DMS79 (cell line): Measurements from ENCODE around the gene CDKL5.

Experiments used
- DNase-seq: peaks from one replicate; lab custom pipeline; 2025; lab: John Stamatoyannopoulos, UW

Gene CDKL5

DNA sequence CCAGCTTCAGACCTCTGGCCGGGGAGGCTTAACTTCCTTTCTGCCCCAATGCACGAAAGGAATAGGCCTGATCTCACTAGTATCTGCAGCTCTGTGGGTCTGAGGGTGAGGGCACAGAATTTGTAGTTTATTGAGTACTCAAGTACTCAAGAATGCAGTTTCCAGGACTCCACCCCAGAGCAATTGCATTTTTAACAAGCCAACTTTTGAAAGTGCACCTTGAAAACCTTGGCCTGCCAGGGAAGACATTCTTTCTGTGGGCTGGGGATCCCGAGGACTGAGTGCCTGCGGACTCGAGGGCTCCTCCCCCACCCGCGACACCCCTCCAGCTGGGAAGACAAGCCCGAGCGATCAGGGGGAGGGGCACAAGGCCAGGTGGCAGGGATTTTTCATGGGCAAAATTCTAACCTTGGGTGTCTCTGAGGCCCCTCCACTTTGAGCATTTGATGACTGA is 224.1 kb downstream of the CDKL5 start:
- no peak for DNase-seq

DNA sequence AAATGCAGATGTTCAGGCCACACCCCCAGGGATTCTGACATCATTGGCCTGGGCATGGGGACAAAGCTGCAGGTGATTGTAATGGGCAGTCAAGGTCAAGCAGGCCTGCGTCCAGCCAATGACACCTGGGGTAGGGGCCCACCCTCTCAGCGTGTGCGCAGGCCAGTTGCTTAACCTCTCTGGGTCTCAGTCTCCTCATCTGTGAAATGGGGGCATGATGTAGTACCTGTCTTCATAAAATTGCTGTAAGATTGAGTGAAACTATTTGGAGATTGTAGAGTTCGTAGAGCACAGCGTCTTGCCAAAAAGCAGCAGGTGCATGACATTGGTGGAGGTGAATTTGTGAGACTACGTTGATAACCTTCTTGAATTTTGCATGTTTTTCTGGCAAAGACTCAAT is 225.3 kb downstream of the CDKL5 start:
- no peak for DNase-seq

DNA sequence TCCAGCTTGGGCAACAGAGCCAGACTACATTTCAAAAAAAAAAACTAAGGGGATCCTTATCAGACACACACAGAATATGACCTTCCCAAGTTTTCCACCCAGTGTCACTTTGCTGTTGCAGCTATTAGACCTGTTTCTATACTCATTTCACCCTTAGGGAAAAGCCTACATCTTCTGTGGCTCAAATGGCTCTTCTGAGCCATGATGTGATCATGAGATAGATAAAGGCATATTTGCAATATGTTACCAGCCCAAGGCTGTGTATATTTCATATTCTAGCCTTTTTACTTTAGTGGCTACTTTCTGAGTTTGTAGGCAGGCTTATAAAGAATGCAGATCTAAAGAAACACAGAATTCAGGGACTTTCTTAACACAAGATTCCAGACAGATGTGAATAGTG is 227.2 kb downstream of the CDKL5 start:
- no peak for DNase-seq

DNA sequence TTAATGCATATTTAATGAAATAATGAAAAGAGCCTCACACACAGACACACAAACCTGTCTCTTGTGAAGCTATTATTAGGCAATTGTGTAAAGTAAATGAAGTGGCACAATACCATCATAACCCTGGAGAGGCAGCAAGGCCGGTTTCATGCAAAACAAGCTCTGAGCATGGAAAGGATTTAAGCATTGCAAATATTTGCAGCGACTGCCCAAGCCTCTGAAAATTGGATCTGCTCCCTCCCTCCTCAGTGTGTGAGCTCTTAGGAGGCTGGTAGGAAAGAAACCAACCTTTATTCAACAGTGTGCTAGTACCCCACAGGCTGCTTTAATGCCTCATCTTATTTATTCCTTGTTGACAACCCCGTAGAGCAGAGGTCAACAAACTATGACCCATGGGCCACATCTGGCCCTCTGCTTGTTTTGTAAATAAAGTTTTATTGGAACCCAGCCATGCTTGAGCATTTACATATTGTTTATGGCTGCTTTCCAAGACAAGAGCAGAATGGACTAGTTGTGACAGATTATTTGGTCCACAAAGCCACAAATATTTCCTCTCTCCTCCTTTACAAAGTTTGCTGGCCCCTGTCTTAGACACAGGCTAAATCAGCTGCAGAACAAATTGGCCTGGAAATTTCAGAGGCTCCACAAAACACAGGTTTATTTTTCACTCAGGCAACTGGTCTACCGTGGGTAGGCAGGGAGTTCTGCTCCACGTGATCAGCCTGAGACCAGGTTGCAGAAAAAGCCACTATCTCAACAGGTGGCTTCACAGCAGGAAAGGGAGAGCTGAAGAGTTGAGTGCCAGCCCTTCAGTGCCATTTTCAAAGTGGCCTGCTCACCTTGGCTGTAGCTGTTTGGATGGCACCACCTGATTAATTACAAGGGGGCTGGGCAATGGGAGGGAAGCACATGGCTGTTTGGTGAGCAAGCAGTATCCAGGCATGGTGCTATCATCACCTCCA is 229.7 kb downstream of the CDKL5 start:
- DNase-seq = no peak

DNA sequence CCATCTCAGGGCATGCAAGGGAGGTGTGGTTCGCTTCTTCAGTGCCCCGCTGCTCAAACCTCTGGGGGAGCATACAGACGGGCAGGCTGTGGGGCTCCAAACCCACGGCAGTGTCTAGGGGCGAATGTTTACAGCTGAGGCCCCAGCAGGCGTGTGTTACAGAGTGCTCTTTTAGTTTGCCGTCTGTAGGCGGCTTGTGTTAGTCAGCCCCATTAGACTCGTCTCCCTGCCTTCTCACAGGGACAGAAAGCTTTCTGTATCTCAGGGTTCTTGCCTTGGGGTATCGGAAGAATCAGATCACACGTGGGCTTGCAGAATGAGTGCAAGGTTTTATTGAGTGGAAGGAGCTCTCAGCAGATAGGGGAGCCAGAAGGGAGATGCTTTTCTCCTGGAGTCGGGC is 235.9 kb downstream of the CDKL5 start:
- DNase-seq = no peak

DNA sequence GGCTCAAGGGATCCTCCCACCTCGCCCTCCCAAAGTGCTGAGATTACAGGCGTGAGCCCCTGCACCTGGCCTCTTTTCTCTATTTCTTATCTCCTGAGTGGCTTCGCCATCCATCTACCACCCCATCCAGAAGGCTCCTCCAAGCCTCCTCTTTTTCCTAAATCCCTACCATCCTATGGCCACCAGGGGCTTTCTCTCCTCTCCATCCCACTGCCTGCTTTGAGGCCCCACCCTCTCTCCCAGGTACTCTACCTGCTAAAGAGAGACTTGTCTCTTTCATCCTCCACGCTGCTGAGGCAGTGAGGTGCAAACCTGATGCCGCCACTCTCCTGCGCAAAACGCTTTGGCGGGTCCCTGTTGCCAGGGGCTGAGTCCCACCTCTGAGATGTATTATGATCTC is 239.5 kb downstream of the CDKL5 start:
- no peak for DNase-seq

DNA sequence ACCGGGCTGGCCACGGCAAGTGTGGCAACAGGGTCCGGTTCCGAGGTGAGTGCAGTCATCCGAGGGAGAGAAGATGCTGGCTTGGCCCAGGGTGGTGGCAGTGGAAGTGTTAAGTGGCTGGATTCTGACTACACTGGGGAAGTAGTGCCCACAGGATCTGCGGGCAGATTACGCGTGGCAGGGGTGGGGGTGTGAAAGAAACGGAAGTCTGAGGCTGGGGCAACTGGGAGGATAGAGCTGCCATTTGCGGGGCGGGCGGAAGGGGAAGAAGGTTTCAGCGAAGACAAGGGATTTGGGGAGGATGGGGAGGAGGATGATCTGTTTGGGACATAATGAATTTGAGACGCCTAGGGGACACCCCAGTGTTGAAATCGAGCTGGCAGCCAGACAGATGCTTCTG is 241.2 kb downstream of the CDKL5 start:
- DNase-seq = no peak

DNA sequence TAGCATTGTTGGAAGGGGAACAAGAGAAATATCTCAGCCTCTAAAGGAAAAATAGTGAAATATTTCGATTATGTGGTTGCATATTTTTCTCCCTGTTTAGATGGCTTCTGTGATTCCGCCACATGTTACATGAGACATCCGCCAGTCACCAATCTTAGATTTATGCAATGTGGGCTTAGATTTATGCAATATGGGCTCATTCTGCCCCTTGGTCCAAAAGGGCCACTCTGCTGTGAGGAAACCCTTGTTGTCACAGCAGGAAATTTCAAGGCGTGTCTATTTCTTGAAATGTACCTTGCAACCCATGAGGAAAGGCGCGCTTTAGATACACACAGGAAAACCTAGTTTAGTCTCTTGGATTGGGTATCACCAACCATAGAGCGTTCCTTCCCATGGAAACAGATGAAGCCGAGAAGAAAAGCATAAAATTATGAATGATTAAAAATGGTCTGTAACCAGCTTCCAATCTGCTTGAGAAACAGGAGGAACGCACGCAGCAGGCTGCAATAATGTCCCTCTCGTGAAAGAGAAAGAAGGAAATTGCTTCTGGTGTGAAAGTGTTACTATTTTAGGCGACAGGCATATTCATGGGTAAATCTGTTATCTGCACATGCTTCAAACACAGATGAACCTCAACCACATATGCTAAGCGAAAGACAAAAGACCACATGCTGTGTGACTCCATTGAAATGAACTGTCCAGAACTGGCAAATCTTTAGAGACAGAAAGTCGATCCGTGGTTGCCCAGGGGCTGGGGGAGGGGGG is 242.8 kb downstream of the CDKL5 start:
- peak; percentile 4 for DNase-seq

DNA sequence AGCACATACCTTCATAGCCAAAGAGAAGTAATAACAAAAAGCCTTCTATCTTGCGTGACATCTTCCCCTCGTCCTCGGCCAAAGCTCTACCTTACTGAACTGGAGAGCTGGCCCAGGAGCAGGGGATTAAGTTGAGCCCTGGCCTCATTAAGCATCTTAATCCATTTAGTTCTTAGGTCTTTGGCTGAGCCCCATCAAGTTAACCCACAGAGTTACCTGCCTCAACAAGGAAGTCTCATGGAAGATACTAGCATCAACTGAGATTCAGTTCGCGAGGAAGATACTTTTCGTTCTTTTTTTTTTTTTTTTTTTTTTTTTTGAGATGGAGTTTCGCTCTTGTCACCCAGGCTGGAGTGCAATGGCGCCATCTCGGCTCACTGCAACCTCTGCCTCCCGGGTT is 246.6 kb downstream of the CDKL5 start, which contains the start of gene RS1:
RS1 (minus strand) TSS at position 101 of the 400 bp plus-strand sequence; CDS start at position 61, 40 bp downstream.
- DNase-seq = no peak

DNA sequence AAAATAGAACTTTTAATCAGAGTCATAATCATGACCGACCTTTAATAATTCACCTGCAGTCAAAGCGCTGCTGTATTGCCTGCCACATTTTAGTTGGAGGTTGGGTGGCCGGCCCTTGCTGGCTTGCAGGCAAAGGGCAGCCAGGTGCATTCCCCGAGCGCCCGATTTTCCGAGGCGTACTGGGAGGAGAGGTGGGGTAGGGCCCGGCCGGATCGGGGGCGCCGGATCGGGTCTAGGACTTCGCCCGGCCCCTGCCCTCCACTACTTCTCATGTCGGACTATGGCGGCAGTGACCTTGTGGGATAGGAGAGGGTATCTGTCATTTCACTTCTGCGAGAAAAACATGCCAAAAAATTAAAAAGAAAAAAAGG is 249.0 kb downstream of the CDKL5 start:
- no peak for DNase-seq

DNA sequence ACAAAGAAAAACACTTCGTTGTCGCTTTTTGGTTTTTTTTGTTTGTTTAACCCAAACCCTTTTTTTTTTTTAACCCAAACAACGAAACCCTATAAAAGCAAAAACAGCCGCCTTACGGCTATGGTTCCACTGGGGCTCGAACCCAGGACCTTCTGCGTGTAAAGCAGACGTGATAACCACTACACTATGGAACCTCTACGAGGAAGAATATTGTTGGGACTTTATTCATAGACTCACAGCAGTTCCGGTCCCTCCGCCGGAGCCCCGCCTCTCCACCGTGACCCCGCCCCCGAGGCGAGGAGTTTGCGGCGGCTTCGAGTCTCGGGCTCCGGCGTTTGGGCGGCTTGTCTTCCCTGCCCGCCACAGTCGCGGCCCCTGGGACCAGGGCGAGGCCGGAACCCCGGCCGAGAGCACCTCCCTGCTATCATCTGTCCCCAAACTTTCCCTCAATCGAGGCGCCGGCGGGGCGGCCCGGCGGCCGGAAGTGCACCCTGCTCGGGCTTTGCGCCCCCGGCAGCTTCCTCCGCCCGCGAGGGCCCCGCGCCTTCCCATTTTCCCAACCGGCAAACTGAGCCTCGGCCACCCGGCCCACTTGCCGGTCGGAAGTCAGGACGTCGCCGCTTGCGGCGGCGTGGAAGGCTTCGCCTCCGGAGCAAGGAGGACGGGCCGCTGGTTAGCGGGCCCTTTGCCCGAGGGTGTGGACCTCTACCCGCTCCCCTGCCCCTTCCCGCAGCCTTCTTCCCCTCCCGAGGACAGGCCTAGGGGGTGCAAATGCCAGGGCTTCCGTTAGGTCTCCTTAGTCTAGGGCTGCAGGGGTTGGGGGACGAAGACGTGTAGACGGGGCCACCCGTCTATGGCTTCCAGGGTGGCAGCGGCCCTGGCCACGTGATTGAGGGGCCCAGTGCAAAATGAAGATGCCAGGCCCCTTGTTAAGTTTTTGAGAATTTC is 249.7 kb downstream of the CDKL5 start:
- peak; percentile 17 for DNase-seq

DNA sequence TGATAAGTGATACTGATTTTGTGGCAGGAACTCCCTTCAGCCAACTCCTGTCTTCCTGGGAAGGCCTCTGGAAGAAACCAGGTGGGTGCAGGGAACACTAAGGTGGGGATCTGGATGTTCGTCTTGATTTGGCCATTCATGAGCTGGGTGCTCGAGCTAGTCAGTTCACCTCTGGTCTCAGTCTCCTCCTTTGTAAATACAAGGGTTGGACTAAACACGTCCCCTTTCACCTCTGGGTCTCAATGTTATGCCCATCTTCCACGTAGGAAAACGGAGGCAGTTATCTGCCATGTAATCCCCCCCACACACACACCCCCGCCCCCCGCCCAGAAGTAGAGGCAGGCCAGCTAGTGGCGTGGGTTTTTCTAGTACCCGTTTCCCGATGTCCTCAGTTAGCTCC is 250.6 kb downstream of the CDKL5 start:
- DNase-seq = no peak

DNA sequence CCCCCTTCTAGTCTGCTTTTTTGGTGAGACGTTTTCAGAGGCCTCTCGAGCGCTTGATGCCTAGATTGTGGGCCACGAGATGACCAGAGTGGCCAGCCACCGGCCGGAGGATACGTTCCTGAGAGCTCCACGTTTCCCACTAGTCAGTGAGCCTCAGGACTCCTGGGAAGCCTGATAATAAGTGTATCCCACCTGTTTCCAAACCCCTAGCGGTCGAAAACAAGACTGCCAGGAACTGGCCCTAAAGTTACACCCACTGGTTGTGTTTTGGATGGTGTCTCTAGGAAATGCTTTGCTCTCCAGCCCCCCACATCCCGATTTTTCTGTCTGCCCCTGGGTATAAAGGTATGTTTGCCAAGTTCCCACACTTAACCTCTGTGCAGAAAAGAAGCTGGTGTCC is 251.1 kb downstream of the CDKL5 start:
- DNase-seq = no peak

DNA sequence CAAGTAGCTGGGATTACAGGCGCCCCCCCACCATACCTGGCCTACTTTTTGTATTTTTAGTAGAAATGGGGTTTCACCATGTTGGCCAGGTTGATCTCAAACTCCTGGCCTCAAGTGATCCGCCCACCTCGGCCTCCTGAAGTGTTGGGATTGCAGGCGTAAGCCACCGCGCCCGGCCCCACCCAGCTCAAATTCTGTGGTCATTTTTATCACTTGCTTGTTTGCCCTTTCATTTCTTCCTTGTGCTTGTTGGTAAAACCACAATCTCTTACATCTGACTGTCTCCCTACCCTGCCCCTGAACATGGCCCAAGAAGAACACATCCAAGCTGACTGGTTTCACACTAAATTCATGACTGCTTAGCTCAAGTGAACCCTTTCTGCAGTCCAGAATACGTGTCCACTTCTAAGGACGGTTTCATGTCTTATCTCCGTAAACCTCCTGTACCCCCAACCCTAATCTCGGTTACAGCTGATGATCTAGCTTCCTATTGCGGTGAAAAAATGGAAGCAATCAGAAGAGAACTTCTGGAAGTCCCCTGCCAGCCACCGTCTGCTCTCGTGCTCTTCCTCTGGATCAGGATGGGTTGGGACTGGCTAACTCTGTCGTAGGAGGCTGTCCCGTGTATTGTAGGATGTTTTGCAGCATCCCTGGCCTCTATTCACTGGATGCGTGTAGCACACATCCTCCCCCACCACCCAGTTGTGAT is 251.9 kb downstream of the CDKL5 start:
- no peak for DNase-seq

DNA sequence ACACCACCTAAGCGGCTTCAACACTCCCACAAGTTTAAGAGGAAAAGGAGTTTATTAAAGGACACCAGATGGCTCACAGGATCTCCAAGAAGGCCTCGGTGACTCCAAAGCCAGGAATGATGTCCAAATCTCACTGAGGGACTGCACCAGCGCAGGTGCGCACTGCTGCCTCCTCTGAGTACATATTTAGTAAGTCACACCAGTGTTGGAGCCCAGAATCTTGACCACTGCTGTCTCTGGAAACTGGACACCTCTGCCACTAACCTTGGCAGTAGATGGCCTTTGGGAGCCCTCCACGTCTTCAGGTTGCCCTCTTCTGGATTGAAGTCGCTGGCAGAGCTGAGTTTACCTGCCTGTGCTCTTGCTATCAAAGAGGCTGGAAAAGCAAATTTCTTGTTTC is 256.6 kb downstream of the CDKL5 start:
- DNase-seq = no peak

DNA sequence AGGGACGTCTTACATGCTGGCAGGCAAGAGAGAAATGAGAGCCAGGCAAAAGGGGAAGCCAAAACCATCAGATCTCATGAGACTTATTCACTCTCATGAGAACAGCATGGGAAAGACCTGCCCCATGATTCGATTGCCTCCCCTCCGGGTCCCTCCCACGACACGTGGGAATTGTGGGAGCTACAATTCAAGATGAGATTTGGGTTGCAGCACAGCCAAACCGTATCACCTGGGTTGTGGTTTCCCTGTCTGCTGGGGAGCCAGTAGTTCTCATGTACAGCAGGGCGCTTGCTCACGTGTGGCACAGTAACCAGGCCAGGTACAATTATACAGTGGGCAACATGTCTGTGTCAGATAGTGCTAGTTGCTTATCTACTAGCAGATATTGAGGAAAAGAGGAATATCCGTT is 257.6 kb downstream of the CDKL5 start:
- DNase-seq = no peak

DNA sequence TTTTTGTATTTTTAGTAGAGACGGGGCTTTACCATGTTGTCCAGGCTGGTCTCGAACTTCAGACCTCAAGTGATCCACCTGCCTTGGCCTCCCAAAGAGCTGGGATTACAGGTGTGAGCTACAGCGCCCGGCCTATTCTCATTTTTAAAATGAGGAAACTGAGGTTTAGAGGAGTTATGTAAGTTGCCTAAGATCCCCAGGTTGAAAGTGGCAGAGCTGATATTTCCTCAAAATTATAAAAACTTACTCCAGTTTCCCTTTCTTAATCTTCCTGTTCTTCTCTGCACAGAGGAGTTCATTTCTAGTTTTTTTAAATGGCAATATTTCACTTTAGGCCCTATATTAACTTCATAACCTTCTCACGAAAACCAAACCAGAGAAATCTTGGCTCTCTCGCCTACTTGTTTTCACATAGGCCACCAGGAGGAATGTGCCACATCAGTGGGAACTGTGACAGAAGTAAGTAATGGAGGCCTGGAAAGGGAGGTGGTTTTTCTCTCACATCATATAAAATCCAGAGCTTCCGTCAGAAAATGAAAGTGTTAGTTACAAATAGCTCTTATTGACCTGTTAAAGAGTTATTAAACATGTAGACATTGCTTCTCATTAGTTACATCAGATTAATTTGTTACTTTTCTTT is 262.6 kb downstream of the CDKL5 start:
- no peak for DNase-seq

DNA sequence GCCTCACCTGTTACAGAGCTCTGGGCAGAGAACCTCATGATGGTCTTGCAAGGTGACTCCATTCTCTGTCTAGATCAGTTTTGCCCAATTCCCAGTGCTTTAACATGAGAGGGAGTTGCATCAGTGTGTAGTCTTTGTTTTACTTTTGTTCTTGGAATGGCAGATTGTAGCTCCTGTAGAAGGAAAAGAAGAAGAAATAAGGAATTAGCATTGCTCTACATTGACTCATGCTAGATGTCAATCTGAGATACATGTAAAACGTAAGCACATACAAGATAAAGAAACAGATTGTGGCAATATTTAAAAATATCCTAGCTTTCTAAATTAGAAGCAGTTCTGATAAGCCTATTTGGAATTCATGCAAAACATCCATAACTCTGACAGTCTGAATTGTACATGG is 266.0 kb downstream of the CDKL5 start:
- no peak for DNase-seq

DNA sequence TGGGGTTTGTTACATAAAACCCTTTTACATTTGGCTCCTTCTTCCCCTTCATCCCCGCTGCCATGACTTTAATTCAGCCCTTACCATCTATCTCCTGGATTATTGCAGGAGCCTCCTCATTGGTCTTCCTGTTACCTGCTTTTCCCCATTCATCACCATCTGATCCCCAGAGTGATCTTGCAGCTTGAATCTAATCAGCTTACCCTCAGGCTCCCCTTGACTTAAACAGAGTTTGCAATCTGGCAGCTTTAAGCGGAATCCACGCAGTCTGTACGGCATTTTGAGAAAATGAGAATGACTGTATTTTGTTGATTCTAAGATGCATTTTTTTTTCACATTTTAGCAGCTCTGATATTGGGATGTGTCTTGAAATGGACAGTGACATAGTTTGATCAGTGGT is 267.1 kb downstream of the CDKL5 start:
- DNase-seq = no peak

DNA sequence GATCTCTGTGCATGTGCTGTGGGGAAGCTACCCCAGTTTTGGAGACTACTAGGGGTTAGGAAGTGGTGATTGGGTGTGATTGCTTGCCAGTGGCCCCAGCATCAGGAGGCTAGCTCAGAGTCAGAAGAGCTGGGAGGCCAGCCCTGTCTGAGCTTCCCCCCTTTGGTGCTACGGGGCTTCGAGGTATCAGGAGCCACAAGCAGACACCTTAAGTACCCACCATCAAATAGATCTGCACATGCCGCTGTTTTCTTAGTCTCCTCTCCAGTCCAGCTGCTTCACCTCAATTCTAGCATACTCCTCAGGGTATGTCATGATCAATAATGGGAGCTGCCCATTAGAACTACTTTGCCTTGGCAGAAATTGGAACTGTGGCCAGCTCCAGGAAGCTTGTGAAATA is 271.2 kb downstream of the CDKL5 start:
- DNase-seq = no peak
